Fibroblast of villous mesenchyme (primary cell): ENCODE data around the gene EIF2A. TPM values are rescaled to one million over a fixed set of nuclear protein-coding genes. Genes with fewer than 3 reads are reported as not detected.

Experiments
- DNase-seq: peaks from one replicate; pipeline ENCODE4 v3.0.0-alpha.2; 2010; ENCODE audit warnings: low read depth
- H3K4me3 ChIP-seq: 2 replicates; pipeline ENCODE4 v1.5.1; 2011; ENCODE audit warnings: low read depth, mild to moderate bottlenecking, low read length
- CTCF ChIP-seq: IDR thresholded peaks from 2 replicates; pipeline ENCODE4 v1.5.1; 2012; ENCODE audit warnings: low read depth, mild to moderate bottlenecking, low read length; ENCODE audit not compliant: insufficient read depth
- total RNA-seq: library from RNA; depleted of rRNA; stranded (reverse); fragments of >200 nt; gene quantifications from 2 replicates; pipeline ENCODE4 v1.2.3, GENCODE V29; 2012

EIF2A gene
- total RNA-seq, 1 donor = 156 TPM

GRCh38 chr3:150555859-150556436 is 9.4 kb downstream of the EIF2A start:
- no peak for TF ChIP-seq CTCF
- DNase-seq = no peak
- H3K4me3 ChIP-seq = no peak overlapping the region

GRCh38 chr3:150556792-150557191 is 10.2 kb downstream of the EIF2A start:
- no peak for TF ChIP-seq CTCF
- H3K4me3 ChIP-seq = no peak overlapping the region
- no peak for DNase-seq

GRCh38 chr3:150557725-150558124 is 11.1 kb downstream of the EIF2A start:
- no peak for TF ChIP-seq CTCF
- no peak for DNase-seq
- H3K4me3 ChIP-seq = no peak overlapping the region

GRCh38 chr3:150564243-150564642 is 17.7 kb downstream of the EIF2A start:
- no peak for TF ChIP-seq CTCF
- DNase-seq = no peak
- H3K4me3 ChIP-seq = no peak overlapping the region

GRCh38 chr3:150567328-150567727 is 20.7 kb downstream of the EIF2A start:
- TF ChIP-seq CTCF = no peak
- no peak for DNase-seq
- H3K4me3 ChIP-seq = no peak overlapping the region

- peak; percentile 14 for TF ChIP-seq CTCF
- no peak overlapping the region for H3K4me3 ChIP-seq
- DNase-seq = no peak
Measured at GRCh38 chr3:150577855-150578254, 31.3 kb downstream of the EIF2A start.

DNA sequence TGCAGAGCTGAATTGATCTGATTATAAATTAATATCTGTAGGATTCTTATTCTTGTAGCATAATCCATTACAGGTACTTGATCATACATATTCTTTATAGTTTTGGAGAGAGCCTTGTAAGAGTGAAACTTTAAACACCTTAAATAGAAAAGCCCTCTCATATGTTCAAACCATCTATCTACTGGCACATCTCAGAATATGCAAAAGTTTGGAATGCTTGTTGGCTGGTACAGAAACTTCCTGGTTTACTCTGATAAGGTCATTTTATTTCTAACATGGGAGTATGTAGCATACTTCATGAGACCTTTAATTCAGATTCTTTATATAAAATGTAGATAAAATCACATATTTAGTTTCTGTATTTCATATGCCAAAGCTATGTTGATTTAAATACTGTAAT is 34.6 kb downstream of the EIF2A start:
- H3K4me3 ChIP-seq = no peak overlapping the region
- DNase-seq = no peak
- TF ChIP-seq CTCF = no peak
